Measurements from ENCODE around the gene SLC1A1. TPM values are rescaled to one million over a fixed set of nuclear protein-coding genes. Genes with fewer than 3 reads are reported as not detected.
"Not testable (repeated sequence)": the region's sequence is repeated elsewhere in the genome, so short reads cannot be mapped to it uniquely, and the experiment has no call there.

The SLC1A1 gene
- total and polyA plus RNA-seq, 11 donors = 1.0 to 4.6 (median 1.9) TPM

DNA sequence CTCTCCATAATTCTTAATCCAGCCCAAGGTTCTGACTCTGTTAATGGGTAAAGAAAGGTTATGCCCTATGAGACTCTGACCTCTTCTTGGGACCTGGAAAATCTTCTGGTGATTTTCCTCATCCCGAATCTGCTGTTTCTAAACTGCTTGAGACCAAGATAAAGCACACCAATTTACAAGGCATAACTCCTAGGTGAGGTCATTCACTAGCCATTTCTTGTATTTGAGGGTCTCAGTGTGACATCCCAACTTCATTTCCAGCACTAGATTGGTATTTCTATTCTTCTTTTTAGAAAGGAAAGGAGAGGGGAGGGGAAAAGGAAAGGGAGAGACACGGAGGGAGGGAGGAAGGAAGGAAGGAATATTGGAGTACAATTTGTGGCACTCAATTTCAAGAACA is 51.6 kb downstream of the SLC1A1 start:
- DNase-seq (no peak), ATAC-seq (no peak)
- Histone ChIP-seq H3K27ac (no peak overlapping the region), H3K4me1 (peaks cover 0 to 12% (median 0%) of the 10 kb centered on the region in 12 donors), H3K27me3 (no peaks in the 10 kb centered on the region), H3K9me3 (peaks cover 0 to 20% (median 0%) of the 10 kb centered on the region in 12 donors), H3K36me3 (no peaks in the 10 kb centered on the region), H3K4me3 (no peak overlapping the region)
- intact Hi-C loops (cut with DNase I) = no loop called here
- 41 to 61% (median 51%) methylated on average over 2 of the region's 2 CpGs for WGBS, 4 donors
- TF ChIP-seq CTCF (IDR thresholded peaks at IDR 0.05) (no peak), POLR2A (IDR thresholded peaks at IDR 0.05) (no peak)

GRCh38 chr9:4544714-4545113 is 54.4 kb downstream of the SLC1A1 start:
- H3K4me3 ChIP-seq, ATAC-seq, H3K27ac ChIP-seq, H3K27me3 ChIP-seq, DNase-seq, H3K36me3 ChIP-seq: not testable (repeated sequence)
- 58 to 68% (median 61%) methylated on average over 5 of the region's 5 CpGs for WGBS, 4 donors
- H3K4me1 ChIP-seq = peaks cover 0 to 34% (median 9%) of the 10 kb centered on the region in 12 donors
- peaks cover 0 to 11% (median 0%) of the 10 kb centered on the region in 12 donors for H3K9me3 ChIP-seq
- intact Hi-C loops (cut with DNase I) = loop anchor here in 2 of 10 donors (5.0 kb wide), 1 partner anchor 52 kb away; the partner anchor contains the start of gene SLC1A1 (in 2 of the 2)

- DNase-seq = no peak
- H3K9me3 ChIP-seq = no peaks in the 10 kb centered on the region
- H3K27me3 ChIP-seq = no peaks in the 10 kb centered on the region
- no peaks in the 10 kb centered on the region for H3K36me3 ChIP-seq
- no peak for ATAC-seq
- no peak overlapping the region for H3K27ac ChIP-seq
- no peak for TF ChIP-seq CTCF (IDR thresholded peaks at IDR 0.05)
- H3K4me3 ChIP-seq = no peak overlapping the region
- WGBS, 4 donors = 67 to 88% (median 83%) methylated on average over 1 of the region's 1 CpG
- H3K4me1 ChIP-seq = peaks cover 0 to 46% (median 12%) of the 10 kb centered on the region in 12 donors
- intact Hi-C loops (cut with DNase I) = loop anchor here in 2 of 10 donors (5.0 kb wide), 1 partner anchor 55 kb away; the partner anchor contains the start of gene SLC1A1 (in 2 of the 2)
Observed at GRCh38 chr9:4547016-4547415, 56.7 kb downstream of the SLC1A1 start.

DNA sequence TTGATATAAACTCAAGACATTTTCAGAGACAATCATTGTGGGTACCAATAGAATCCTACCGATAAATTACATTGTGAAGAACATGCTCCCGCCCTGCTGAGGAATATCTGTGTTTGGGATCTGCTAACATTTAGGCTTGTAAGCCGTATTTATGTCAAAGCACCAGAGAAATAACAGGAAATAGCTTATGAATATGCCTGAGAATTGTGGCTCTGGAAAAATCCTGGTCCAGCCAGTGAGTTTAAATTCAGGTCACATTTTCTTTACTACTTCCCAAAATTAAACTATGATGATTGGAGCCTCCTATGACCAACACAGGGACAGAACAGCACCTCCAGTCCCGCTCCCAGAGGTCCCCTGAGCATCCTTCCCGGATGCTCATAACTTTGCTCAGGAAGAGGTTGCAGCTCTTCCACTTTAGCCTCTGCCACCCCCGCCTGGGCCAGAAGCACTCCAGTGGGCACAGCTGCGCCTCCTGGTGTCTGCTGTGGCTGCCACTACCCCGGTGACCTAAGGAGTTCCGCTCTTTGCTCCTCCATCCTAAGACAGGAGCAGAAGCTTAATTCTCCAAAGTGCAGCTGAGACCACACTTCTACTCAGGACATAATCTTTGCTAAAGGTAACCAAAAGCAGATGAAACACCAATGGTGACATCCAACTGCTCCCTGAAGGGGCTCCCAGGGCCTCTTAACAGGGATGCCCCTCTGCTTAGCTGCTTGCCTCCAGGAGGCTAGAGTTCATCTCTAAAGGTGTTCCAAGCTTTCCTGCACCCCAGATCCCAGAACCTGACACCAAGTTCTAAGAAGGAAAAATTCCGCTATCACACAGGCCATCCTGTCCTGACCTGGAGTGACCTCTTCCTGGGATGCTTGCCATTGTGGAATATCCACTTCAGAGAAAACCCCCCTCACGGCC is 58.8 kb downstream of the SLC1A1 start:
- TF ChIP-seq POLR2A (IDR thresholded peaks at IDR 0.05) (no peak), CTCF (IDR thresholded peaks at IDR 0.05) (peak in 10 of 12 donors; percentile 18 to 57 (median 34))
- Histone ChIP-seq H3K36me3 (no peaks in the 10 kb centered on the region), H3K9me3 (no peaks in the 10 kb centered on the region), H3K27me3 (no peaks in the 10 kb centered on the region), H3K4me3 (no peak overlapping the region), H3K4me1 (peaks cover 0 to 57% (median 16%) of the 10 kb centered on the region in 12 donors), H3K27ac (peak overlapping the region in 9 of 12 donors; percentile 17 to 64 (median 36))
- DNase-seq (peak in 3 of 5 donors; percentile 32 to 68 (median 44)), ATAC-seq (peak; percentile 19 to 49 (median 40))
- WGBS, 4 donors = 50 to 62% (median 57%) methylated on average over 11 of the region's 11 CpGs
- intact Hi-C loops (cut with DNase I) = loop anchor here in 2 of 10 donors (5.0 kb wide), 1 partner anchor 57 kb away; the partner anchor contains the start of gene SLC1A1 (in 2 of the 2)

Data from heart left ventricle (tissue), 16 donors.